Measurements from ENCODE around the gene TRAF1. TPM values are rescaled to one million over a fixed set of nuclear protein-coding genes. Genes with fewer than 3 reads are reported as not detected.

Gene TRAF1
- total RNA-seq, 2 experiments from 2014 or later, result 60.3 to 61.7 TPM

- Histone ChIP-seq H3K27ac (ENCODE audit: low read depth in 1 of 2, low read length in 2 of 2) (peak overlapping the region; percentile 72 to 86), H3K4me1 (ENCODE audit: insufficient read depth, low read length) (peaks cover 90% of the 10 kb centered on the region), H3K27me3 (ENCODE audit: control insufficient read depth in 1 of 2, insufficient read depth in 2 of 2, low read length in 2 of 2) (no peaks in the 10 kb centered on the region), H3K9me3 (ENCODE audit: control insufficient read depth in 1 of 2, insufficient read depth in 1 of 2, low read length in 2 of 2) (no peaks in the 10 kb centered on the region), H3K36me3 (ENCODE audit: insufficient read depth, low read length) (peaks cover 15% of the 10 kb centered on the region), H3K4me3 (ENCODE audit: low read length) (peak overlapping the region; percentile 64)
- POLR2A ChIA-PET, result interaction anchor here (0.6 to 10.8 kb wide), 12 partner anchors 7 to 52 kb away, joined by 3 to 327 read pairs (median 8); partner anchors contain the start of gene TRAF1
- DNase-seq (peak; percentile 44 to 84 (median 59)), ATAC-seq (ENCODE audit: poor library complexity) (peak; percentile 43)
- H3K4me1 Mint-ChIP-seq (ENCODE audit: low read depth), result peaks cover 81% of the 10 kb centered on the region
- no peaks in the 10 kb centered on the region for H3K27me3 Mint-ChIP-seq
- H3K27ac Mint-ChIP-seq, result peak overlapping the region; percentile 93
- intact Hi-C loops (cut with DNase I, micrococcal nuclease), result loop anchor here (2.0 to 5.0 kb wide), 5 partner anchors 15 to 105 kb away; partner anchors contain the start of gene TRAF1 (in 1 of the 2)
- H3K36me3 Mint-ChIP-seq (ENCODE audit: low read depth), result peaks cover 30% of the 10 kb centered on the region
- H3K4me3 Mint-ChIP-seq, result peak overlapping the region; percentile 96
- H3K9me3 Mint-ChIP-seq, result no peaks in the 10 kb centered on the region
- TF ChIP-seq, protein P1, sequence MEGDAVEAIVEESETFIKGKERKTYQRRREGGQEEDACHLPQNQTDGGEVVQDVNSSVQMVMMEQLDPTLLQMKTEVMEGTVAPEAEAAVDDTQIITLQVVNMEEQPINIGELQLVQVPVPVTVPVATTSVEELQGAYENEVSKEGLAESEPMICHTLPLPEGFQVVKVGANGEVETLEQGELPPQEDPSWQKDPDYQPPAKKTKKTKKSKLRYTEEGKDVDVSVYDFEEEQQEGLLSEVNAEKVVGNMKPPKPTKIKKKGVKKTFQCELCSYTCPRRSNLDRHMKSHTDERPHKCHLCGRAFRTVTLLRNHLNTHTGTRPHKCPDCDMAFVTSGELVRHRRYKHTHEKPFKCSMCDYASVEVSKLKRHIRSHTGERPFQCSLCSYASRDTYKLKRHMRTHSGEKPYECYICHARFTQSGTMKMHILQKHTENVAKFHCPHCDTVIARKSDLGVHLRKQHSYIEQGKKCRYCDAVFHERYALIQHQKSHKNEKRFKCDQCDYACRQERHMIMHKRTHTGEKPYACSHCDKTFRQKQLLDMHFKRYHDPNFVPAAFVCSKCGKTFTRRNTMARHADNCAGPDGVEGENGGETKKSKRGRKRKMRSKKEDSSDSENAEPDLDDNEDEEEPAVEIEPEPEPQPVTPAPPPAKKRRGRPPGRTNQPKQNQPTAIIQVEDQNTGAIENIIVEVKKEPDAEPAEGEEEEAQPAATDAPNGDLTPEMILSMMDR (IDR thresholded peaks at IDR 0.05), result no peak
- CTCF ChIA-PET, result interaction anchor here (0.6 to 3.3 kb wide), 7 partner anchors 9 to 59 kb away, joined by 3 to 23 read pairs (median 4); partner anchors contain the start of gene TRAF1
Observed at GRCh38 chr9:120877276-120878034, 49.1 kb downstream of the TRAF1 start.

DNA sequence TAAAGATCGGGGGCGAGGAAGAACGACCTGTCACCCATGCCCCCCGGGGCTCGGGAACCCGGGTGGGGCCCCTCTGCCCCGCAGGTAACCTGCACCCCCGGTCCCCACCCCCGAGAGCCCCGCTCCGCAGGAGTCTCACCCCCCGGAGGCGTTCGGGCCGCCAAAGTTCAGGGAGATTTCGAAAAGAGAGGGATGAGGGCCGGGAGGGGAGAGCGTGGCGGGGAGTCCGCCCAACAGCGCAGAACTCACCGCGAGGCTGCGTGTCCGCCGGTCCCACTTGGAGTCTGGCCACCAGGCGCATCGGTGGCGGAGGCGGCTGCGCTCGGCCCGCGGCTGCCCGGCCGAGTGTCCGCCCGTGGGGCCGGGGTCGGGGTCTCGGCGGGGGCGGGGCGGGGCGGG is 49.8 kb downstream of the TRAF1 start, which contains the start of gene PHF19:
Gene PHF19 (minus strand): TSS at position 347 of the 399 bp plus-strand sequence. CDS start 2,447 bp downstream, outside the sequence.
- H3K9me3 Mint-ChIP-seq, result no peaks in the 10 kb centered on the region
- DNase-seq (peak in 7 of 14 experiments; percentile 28 to 62 (median 45)), ATAC-seq (ENCODE audit: poor library complexity) (peak; percentile 6)

More for the DNA sequence above, 49.8 kb downstream of the TRAF1 start, which contains the start of gene PHF19:
- intact Hi-C loops (cut with DNase I, micrococcal nuclease), result loop anchor here (1.0 to 5.0 kb wide), 6 partner anchors 16 to 105 kb away; partner anchors contain the start of gene TRAF1 (in 1 of the 2)
- H3K36me3 Mint-ChIP-seq (ENCODE audit: low read depth), result peaks cover 37% of the 10 kb centered on the region
- ChIA-PET CTCF (interaction anchor here (1.6 to 3.3 kb wide), 4 partner anchors 8 to 52 kb away, joined by 3 to 23 read pairs (median 4); no protein-coding TSS in a partner anchor), POLR2A (interaction anchor here (0.7 to 10.8 kb wide), 10 partner anchors 8 to 199 kb away, joined by 3 to 327 read pairs (median 14); partner anchors contain the start of gene TRAF1)
- Histone ChIP-seq H3K27me3 (ENCODE audit: control insufficient read depth in 1 of 2, insufficient read depth in 2 of 2, low read length in 2 of 2) (no peaks in the 10 kb centered on the region), H3K4me1 (ENCODE audit: insufficient read depth, low read length) (peaks cover 89% of the 10 kb centered on the region), H3K36me3 (ENCODE audit: insufficient read depth, low read length) (peaks cover 20% of the 10 kb centered on the region), H3K4me3 (ENCODE audit: low read length) (peak within 1 kb of the TSS; percentile 64), H3K27ac (ENCODE audit: low read depth in 1 of 2, low read length in 2 of 2) (peak within 1 kb of the TSS; percentile 87 to 93), H3K9me3 (ENCODE audit: control insufficient read depth in 1 of 2, insufficient read depth in 1 of 2, low read length in 2 of 2) (no peaks in the 10 kb centered on the region)
- no peaks in the 10 kb centered on the region for H3K27me3 Mint-ChIP-seq
- H3K4me1 Mint-ChIP-seq (ENCODE audit: low read depth), result peaks cover 81% of the 10 kb centered on the region
- H3K4me3 Mint-ChIP-seq, result peak within 1 kb of the TSS; percentile 96
- TF ChIP-seq, protein P1 (IDR thresholded peaks at IDR 0.05), result no peak
- H3K27ac Mint-ChIP-seq, result peak within 1 kb of the TSS; percentile 93

Data from CD4-positive, alpha-beta T cell (primary cell).